GM19467 (cell line): ENCODE measurements around the gene BTBD7.

Experiments used
- ATAC-seq: cut with Tn5 transposase; IDR thresholded peaks from one replicate; pipeline ENCODE4 v1.9.1; 2021; ENCODE audit warnings: mild to moderate bottlenecking, moderate library complexity; ENCODE audit not compliant: unreplicated experiment

BTBD7 gene

DNA sequence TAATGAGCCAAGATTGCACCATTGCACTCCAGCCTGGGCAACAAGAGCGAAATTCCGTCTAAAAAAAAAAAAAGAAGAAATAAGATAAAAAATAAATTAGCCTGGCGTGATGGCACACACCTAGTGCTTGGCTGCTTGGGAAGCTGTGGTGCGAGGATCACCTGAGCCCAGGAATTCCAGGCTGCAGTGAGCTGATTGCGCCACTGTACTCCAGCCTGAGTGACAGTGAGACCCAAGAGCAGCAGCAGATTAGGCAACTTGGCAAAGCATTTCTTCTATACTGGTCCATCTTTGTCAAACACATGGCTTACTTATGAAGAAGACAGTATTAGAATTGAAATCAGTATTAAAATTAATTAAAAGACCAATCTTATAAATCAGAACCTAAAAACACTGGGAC, 132.3 kb downstream of the BTBD7 start:
- no peak for ATAC-seq

GRCh38 chr14:93199031-93199430, 133.8 kb downstream of the BTBD7 start:
- no peak for ATAC-seq

GRCh38 chr14:93195316-93195999, 137.4 kb downstream of the BTBD7 start:
- ATAC-seq: no peak
